Activated CD8-positive, alpha-beta memory T cell treated with anti-CD3 and anti-CD28 coated beads, Interleukin-2, amount 50 U/mL, for 1 hour (primary cell): ENCODE data around the gene TAOK1.

Experiments
- DNase-seq: peaks from one replicate; pipeline ENCODE4 v3.0.0-alpha.2; 2020; ENCODE audit errors: extremely low read depth

TAOK1 gene

GRCh38 chr17:29379084-29379991, 10.8 kb upstream of the TAOK1 start:
- DNase-seq = no peak

GRCh38 chr17:29383686-29384085, 6.5 kb upstream of the TAOK1 start:
- DNase-seq = no peak

GRCh38 chr17:29384901-29385300, 5.3 kb upstream of the TAOK1 start:
- DNase-seq = no peak

GRCh38 chr17:29386760-29387159, 3.4 kb upstream of the TAOK1 start:
- DNase-seq = no peak

GRCh38 chr17:29388937-29389336, 1.2 kb upstream of the TAOK1 start:
- no peak for DNase-seq

- no peak for DNase-seq
Observed at GRCh38 chr17:29390851-29391631, 878 bp downstream of the TAOK1 start.

GRCh38 chr17:29393436-29393835, 3.3 kb downstream of the TAOK1 start:
- no peak for DNase-seq

GRCh38 chr17:29394761-29395160, 4.6 kb downstream of the TAOK1 start:
- DNase-seq = no peak

GRCh38 chr17:29396066-29396465, 5.9 kb downstream of the TAOK1 start:
- no peak for DNase-seq

- DNase-seq = no peak
Observed at GRCh38 chr17:29399634-29400033, 9.5 kb downstream of the TAOK1 start.

GRCh38 chr17:29400818-29401217, 10.7 kb downstream of the TAOK1 start:
- DNase-seq = no peak

- no peak for DNase-seq
Observed at GRCh38 chr17:29401258-29401657, 11.1 kb downstream of the TAOK1 start.

GRCh38 chr17:29407856-29408255, 17.7 kb downstream of the TAOK1 start:
- DNase-seq = no peak

GRCh38 chr17:29409963-29410362, 19.8 kb downstream of the TAOK1 start:
- DNase-seq = no peak

- DNase-seq = no peak
Observed at GRCh38 chr17:29412780-29413565, 22.8 kb downstream of the TAOK1 start.

GRCh38 chr17:29420128-29420527, 30.0 kb downstream of the TAOK1 start:
- no peak for DNase-seq

- DNase-seq = no peak
Observed at GRCh38 chr17:29430275-29430674, 40.1 kb downstream of the TAOK1 start.

GRCh38 chr17:29433541-29433940, 43.4 kb downstream of the TAOK1 start:
- no peak for DNase-seq

- DNase-seq = no peak
Observed at GRCh38 chr17:29434550-29434949, 44.4 kb downstream of the TAOK1 start.

GRCh38 chr17:29442451-29442850, 52.3 kb downstream of the TAOK1 start:
- no peak for DNase-seq

- no peak for DNase-seq
Observed at GRCh38 chr17:29443041-29443739, 53.0 kb downstream of the TAOK1 start.

- DNase-seq = no peak
Observed at GRCh38 chr17:29444589-29444988, 54.4 kb downstream of the TAOK1 start.
